MM.1S (cell line): ENCODE data around the gene PLXNA2.

Experiments
- DNase-seq: peaks from one replicate; pipeline ENCODE4 v3.0.0-alpha.2; 2015
- H2AFZ ChIP-seq: fragments of 300-600 bp; sonication (generic); 2 replicates; pipeline ENCODE4 v1.6.0; 2016; ENCODE audit warnings: antibody characterized with exemption, low read length
- H3F3A ChIP-seq: fragments of 300-600 bp; sonication (generic); 2 replicates; pipeline ENCODE4 v1.6.1; 2016; ENCODE audit warnings: mild to moderate bottlenecking, antibody characterized with exemption, low read length, moderate library complexity, mixed read lengths; ENCODE audit not compliant: insufficient read depth
- H3K27ac ChIP-seq: fragments of 300-600 bp; sonication (generic); 2 replicates; pipeline ENCODE4 v1.5.1; 2016; ENCODE audit warnings: mild to moderate bottlenecking, low read length
- H3K27me3 ChIP-seq: fragments of 300-600 bp; sonication (generic); replicated peaks from 2 replicates; pipeline ENCODE4 v1.6.0; 2016; ENCODE audit warnings: low read length; ENCODE audit not compliant: insufficient read depth
- H3K36me3 ChIP-seq: fragments of 300-600 bp; sonication (generic); replicated peaks from 2 replicates; pipeline ENCODE4 v1.6.1; 2016; ENCODE audit warnings: mild to moderate bottlenecking, low read length, mixed read lengths; ENCODE audit not compliant: insufficient read depth
- H3K4me1 ChIP-seq: fragments of 300-600 bp; sonication (generic); 2 replicates; pipeline ENCODE4 v1.6.1; 2016; ENCODE audit warnings: low read length, mixed read lengths
- H3K4me2 ChIP-seq: fragments of 300-600 bp; sonication (generic); 2 replicates; pipeline ENCODE4 v1.6.0; 2016; ENCODE audit warnings: low read depth, low read length
- H3K4me3 ChIP-seq: fragments of 300-600 bp; sonication (generic); 2 replicates; pipeline ENCODE4 v1.5.1; 2016; ENCODE audit warnings: low read length, mixed read lengths
- H3K79me2 ChIP-seq: fragments of 300-600 bp; sonication (generic); 2 replicates; pipeline ENCODE4 v1.6.1; 2016; ENCODE audit warnings: mixed run types, low read length, mixed read lengths
- H3K9ac ChIP-seq: fragments of 300-600 bp; sonication (generic); 2 replicates; pipeline ENCODE4 v1.6.1; 2016; ENCODE audit warnings: low read length, mixed read lengths
- H3K9me2 ChIP-seq: fragments of 300-600 bp; sonication (generic); replicated peaks from 2 replicates; pipeline ENCODE4 v1.6.1; 2016; ENCODE audit warnings: mild to moderate bottlenecking, low read length, mixed read lengths; ENCODE audit not compliant: insufficient read depth
- H3K9me3 ChIP-seq: fragments of 300-600 bp; sonication (generic); replicated peaks from 2 replicates; pipeline ENCODE4 v1.6.1; 2016; ENCODE audit warnings: mild to moderate bottlenecking, low read length, mixed read lengths; ENCODE audit not compliant: insufficient read depth
- H4K20me1 ChIP-seq: fragments of 300-600 bp; sonication (generic); 2 replicates; pipeline ENCODE4 v1.6.1; 2016; ENCODE audit warnings: mild to moderate bottlenecking, low read length, moderate library complexity, mixed read lengths; ENCODE audit not compliant: insufficient read depth
- EZH2 ChIP-seq: fragments of 300-600 bp; sonication (generic); optimal IDR thresholded peaks from 2 replicates; pipeline ENCODE3; 2017; ENCODE audit warnings: low read depth, mild to moderate bottlenecking, antibody characterized with exemption, low read length, mixed read lengths
- EZH2phosphoT487 ChIP-seq: fragments of 300-600 bp; sonication (generic); IDR thresholded peaks from 2 replicates; pipeline ENCODE4 v1.6.1; 2018; ENCODE audit warnings: antibody characterized with exemption, low read length
- TF ChIP-seq, protein P1 (sequence below): fragments of 300-600 bp; sonication (generic); IDR thresholded peaks from 2 replicates; pipeline ENCODE4 v1.5.1; 2016; ENCODE audit warnings: antibody characterized with exemption, low read length, mixed read lengths

The PLXNA2 gene

DNA sequence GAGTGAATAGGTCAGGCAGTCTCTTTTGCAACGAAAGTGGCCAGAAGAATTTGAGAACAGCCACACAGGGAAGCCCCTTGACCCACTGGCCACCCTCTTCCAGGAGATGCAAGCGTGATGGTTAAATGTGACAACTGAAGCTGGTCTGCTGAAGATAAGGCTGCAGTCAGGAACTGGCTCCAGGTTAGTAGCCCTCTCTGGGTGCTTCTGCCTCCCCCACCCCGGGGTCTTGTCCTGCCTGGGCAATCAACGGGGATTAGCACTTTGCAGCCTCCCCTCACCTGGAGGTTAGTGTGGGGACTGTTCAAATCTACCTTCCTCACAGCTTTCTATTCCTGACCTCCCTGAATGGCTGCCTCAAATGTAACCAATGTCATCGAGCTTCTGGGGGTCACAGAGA, 125.9 kb downstream of the PLXNA2 start:
- Histone ChIP-seq H3K36me3 (no peaks in the 10 kb centered on the region), H3K79me2 (no peaks in the 10 kb centered on the region), H3F3A (no peaks in the 10 kb centered on the region), H3K27ac (no peak overlapping the region), H3K9me3 (no peaks in the 10 kb centered on the region), H2AFZ (no peak overlapping the region), H3K4me3 (no peak overlapping the region), H3K4me2 (no peak overlapping the region), H4K20me1 (no peaks in the 10 kb centered on the region), H3K9me2 (no peaks in the 10 kb centered on the region), H3K27me3 (no peaks in the 10 kb centered on the region), H3K4me1 (no peaks in the 10 kb centered on the region), H3K9ac (no peak overlapping the region)
- TF ChIP-seq EZH2 (no peak), EZH2phosphoT487 (no peak)
- TF ChIP-seq, protein P1, sequence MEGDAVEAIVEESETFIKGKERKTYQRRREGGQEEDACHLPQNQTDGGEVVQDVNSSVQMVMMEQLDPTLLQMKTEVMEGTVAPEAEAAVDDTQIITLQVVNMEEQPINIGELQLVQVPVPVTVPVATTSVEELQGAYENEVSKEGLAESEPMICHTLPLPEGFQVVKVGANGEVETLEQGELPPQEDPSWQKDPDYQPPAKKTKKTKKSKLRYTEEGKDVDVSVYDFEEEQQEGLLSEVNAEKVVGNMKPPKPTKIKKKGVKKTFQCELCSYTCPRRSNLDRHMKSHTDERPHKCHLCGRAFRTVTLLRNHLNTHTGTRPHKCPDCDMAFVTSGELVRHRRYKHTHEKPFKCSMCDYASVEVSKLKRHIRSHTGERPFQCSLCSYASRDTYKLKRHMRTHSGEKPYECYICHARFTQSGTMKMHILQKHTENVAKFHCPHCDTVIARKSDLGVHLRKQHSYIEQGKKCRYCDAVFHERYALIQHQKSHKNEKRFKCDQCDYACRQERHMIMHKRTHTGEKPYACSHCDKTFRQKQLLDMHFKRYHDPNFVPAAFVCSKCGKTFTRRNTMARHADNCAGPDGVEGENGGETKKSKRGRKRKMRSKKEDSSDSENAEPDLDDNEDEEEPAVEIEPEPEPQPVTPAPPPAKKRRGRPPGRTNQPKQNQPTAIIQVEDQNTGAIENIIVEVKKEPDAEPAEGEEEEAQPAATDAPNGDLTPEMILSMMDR, result no peak
- DNase-seq, result no peak

DNA sequence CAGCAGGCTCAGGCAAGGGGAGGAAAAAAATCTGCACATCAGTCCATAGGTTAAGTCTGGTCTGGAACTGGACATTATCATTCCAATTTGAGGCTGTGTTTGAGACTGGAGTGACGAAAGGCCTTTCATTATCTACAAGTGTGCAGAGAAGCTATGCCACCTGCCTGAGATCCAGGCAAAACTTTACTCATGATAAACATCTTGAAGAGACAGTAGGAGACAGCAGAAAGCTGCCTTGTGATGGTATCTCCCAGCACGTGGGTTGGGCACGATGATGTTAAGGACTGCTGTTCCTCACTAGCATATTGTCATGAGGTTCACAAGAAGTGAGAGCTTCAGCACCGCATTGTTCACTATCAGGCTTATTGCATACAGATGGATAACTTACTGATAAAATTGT, 126.4 kb downstream of the PLXNA2 start:
- TF ChIP-seq EZH2phosphoT487 (no peak), EZH2 (no peak)
- TF ChIP-seq, protein P1, result no peak

DNA sequence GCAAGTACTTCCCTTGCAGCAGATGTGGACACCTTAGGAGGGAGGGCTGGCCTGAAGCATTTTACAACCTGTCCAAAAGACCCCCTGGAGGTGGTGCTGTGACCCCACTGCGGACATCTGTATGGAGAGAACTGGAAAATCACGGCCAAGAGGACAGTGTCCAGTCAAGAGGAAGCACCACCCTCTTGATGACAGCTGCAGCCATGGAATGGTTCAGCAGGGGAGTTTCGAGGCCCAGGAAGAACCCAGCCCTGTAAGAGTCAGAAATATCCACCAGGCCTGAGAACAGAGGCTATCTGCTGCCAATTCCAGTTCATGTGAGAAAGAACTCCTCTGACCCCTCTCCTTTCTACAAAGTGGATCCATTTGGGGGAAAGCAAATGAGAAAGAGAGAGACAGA, 126.8 kb downstream of the PLXNA2 start:
- no peaks in the 10 kb centered on the region for H3K4me1 ChIP-seq

More for the DNA sequence above, 126.4 kb downstream of the PLXNA2 start:
- H3K4me3 ChIP-seq, result no peak overlapping the region
- no peaks in the 10 kb centered on the region for H4K20me1 ChIP-seq
- no peaks in the 10 kb centered on the region for H3K9me2 ChIP-seq
- no peaks in the 10 kb centered on the region for H3K36me3 ChIP-seq
- H3K4me2 ChIP-seq, result no peak overlapping the region
- no peak overlapping the region for H3K27ac ChIP-seq
- H2AFZ ChIP-seq, result no peak overlapping the region
- H3K4me1 ChIP-seq, result no peaks in the 10 kb centered on the region
- no peaks in the 10 kb centered on the region for H3K27me3 ChIP-seq
- no peaks in the 10 kb centered on the region for H3K79me2 ChIP-seq
- no peak overlapping the region for H3K9ac ChIP-seq
- no peaks in the 10 kb centered on the region for H3F3A ChIP-seq
- no peaks in the 10 kb centered on the region for H3K9me3 ChIP-seq
- DNase-seq, result no peak

More for the DNA sequence above, 126.8 kb downstream of the PLXNA2 start:
- Histone ChIP-seq H3K9me2 (no peaks in the 10 kb centered on the region), H3K9ac (no peak overlapping the region), H3K27ac (no peak overlapping the region), H2AFZ (no peak overlapping the region), H3K36me3 (no peaks in the 10 kb centered on the region), H3K4me3 (no peak overlapping the region), H3K79me2 (no peaks in the 10 kb centered on the region), H3K9me3 (no peaks in the 10 kb centered on the region), H4K20me1 (no peaks in the 10 kb centered on the region), H3F3A (no peaks in the 10 kb centered on the region), H3K4me2 (no peak overlapping the region), H3K27me3 (no peaks in the 10 kb centered on the region)
- no peak for DNase-seq
- TF ChIP-seq, protein P1, result no peak
- TF ChIP-seq EZH2 (no peak), EZH2phosphoT487 (no peak)
